H9 (cell line): ENCODE results near the gene LIG4. TPM values are rescaled to one million over a fixed set of nuclear protein-coding genes. Genes with fewer than 3 reads are reported as not detected.

Source experiments
- DNase-seq: peaks from one replicate; pipeline ENCODE4 v3.0.0-alpha.2; 2017
- H2AFZ ChIP-seq: one replicate; pipeline ENCODE4 v1.6.1; 2013; ENCODE audit warnings: mild to moderate bottlenecking, low read length, control low read depth, moderate library complexity
- H2AK5ac ChIP-seq: 2 replicates; pipeline ENCODE4 v1.6.1; 2013; ENCODE audit warnings: low read length, control low read depth, mixed read lengths; ENCODE audit not compliant: insufficient read length
- H2BK120ac ChIP-seq: one replicate; pipeline ENCODE4 v1.6.1; 2013; ENCODE audit warnings: low read depth, mild to moderate bottlenecking, low read length, control low read depth, inconsistent platforms; ENCODE audit not compliant: poor library complexity, severe bottlenecking
- H2BK12ac ChIP-seq: 2 replicates; pipeline ENCODE4 v1.6.1; 2013; ENCODE audit warnings: low read length, control low read depth, mixed read lengths, low read depth; ENCODE audit not compliant: insufficient read length
- H2BK15ac ChIP-seq: 2 replicates; pipeline ENCODE4 v1.6.1; 2013; ENCODE audit warnings: low read depth, low read length, control low read depth
- H2BK20ac ChIP-seq: one replicate; pipeline ENCODE4 v1.6.1; 2013; ENCODE audit warnings: low read depth, mild to moderate bottlenecking, low read length, control low read depth, inconsistent platforms; ENCODE audit not compliant: poor library complexity, severe bottlenecking
- H2BK5ac ChIP-seq: 2 replicates; pipeline ENCODE4 v1.6.1; 2013; ENCODE audit warnings: low read length, control low read depth, mixed read lengths; ENCODE audit not compliant: insufficient read length
- H3K14ac ChIP-seq: 2 replicates; pipeline ENCODE4 v1.6.1; 2013; ENCODE audit warnings: low read length, control low read depth; ENCODE audit not compliant: insufficient read depth
- H3K18ac ChIP-seq: 2 replicates; pipeline ENCODE4 v1.6.1; 2013; ENCODE audit warnings: low read depth, mild to moderate bottlenecking, mixed read lengths, low read length, control low read depth; ENCODE audit not compliant: insufficient read length
- H3K23ac ChIP-seq: 2 replicates; pipeline ENCODE4 v1.6.1; 2013; ENCODE audit warnings: low read length, control low read depth, mixed read lengths, low read depth; ENCODE audit not compliant: insufficient read length
- H3K23me2 ChIP-seq: 2 replicates; pipeline ENCODE4 v1.6.1; 2013; ENCODE audit warnings: low read depth, mild to moderate bottlenecking, mixed read lengths, low read length, control low read depth; ENCODE audit not compliant: insufficient read length, poor library complexity, severe bottlenecking
- H3K27ac ChIP-seq: 2 replicates; pipeline ENCODE4 v1.5.1; 2013; ENCODE audit warnings: low read length, control low read depth, mixed read lengths, low read depth; ENCODE audit not compliant: insufficient read length
- H3K27me3 ChIP-seq: 2 replicates; pipeline ENCODE4 v1.6.1; 2013; ENCODE audit warnings: low read length, control low read depth, inconsistent platforms; ENCODE audit not compliant: insufficient read depth
- H3K4ac ChIP-seq: 2 replicates; pipeline ENCODE4 v1.6.1; 2013; ENCODE audit warnings: low read depth, mild to moderate bottlenecking, control low read depth, inconsistent platforms, low read length, moderate library complexity
- H3K4me1 ChIP-seq: 2 replicates; pipeline ENCODE4 v1.6.1; 2013; ENCODE audit warnings: low read length, control low read depth, inconsistent platforms; ENCODE audit not compliant: insufficient read depth
- H3K4me2 ChIP-seq: 2 replicates; pipeline ENCODE4 v1.6.1; 2013; ENCODE audit warnings: low read length, control low read depth, mixed read lengths; ENCODE audit not compliant: insufficient read length, insufficient read depth
- H3K56ac ChIP-seq: 2 replicates; pipeline ENCODE4 v1.6.1; 2013; ENCODE audit warnings: low read depth, mild to moderate bottlenecking, mixed read lengths, low read length, control low read depth; ENCODE audit not compliant: insufficient read length
- H3K79me1 ChIP-seq: 2 replicates; pipeline ENCODE4 v1.6.1; 2013; ENCODE audit warnings: low read depth, mild to moderate bottlenecking, moderate library complexity, low read length, control low read depth, inconsistent platforms; ENCODE audit not compliant: insufficient read depth, poor library complexity, severe bottlenecking
- H3K79me2 ChIP-seq: 2 replicates; pipeline ENCODE4 v1.6.1; 2013; ENCODE audit warnings: low read length, control low read depth, inconsistent platforms; ENCODE audit not compliant: insufficient read depth
- H3K9ac ChIP-seq: 2 replicates; pipeline ENCODE4 v1.6.1; 2013; ENCODE audit warnings: low read length, control low read depth, mixed read lengths; ENCODE audit not compliant: insufficient read length; ENCODE audit errors: extremely low read depth
- H3K9me3 ChIP-seq: one replicate; pipeline ENCODE4 v1.6.1; 2013; ENCODE audit warnings: low read depth, low read length, inconsistent platforms; ENCODE audit not compliant: control insufficient read depth
- H3T11ph ChIP-seq: one replicate; pipeline ENCODE4 v1.6.1; 2013; ENCODE audit warnings: mild to moderate bottlenecking, low read length, control low read depth, inconsistent platforms
- H4K20me1 ChIP-seq: one replicate; pipeline ENCODE4 v1.6.1; 2013; ENCODE audit not compliant: control insufficient read depth, insufficient read length, insufficient read depth
- H4K5ac ChIP-seq: 2 replicates; pipeline ENCODE4 v1.6.1; 2013; ENCODE audit warnings: low read depth, mild to moderate bottlenecking, mixed read lengths, low read length, control low read depth; ENCODE audit not compliant: insufficient read length
- H4K8ac ChIP-seq: replicated peaks from 2 replicates; pipeline ENCODE4 v1.6.1; 2013; ENCODE audit warnings: low read length, control low read depth, mixed read lengths, low read depth; ENCODE audit not compliant: insufficient read length
- H4K91ac ChIP-seq: 2 replicates; pipeline ENCODE4 v1.6.1; 2013; ENCODE audit warnings: low read depth, mild to moderate bottlenecking, moderate library complexity, mixed read lengths, low read length, control low read depth; ENCODE audit not compliant: insufficient read length
- H3K27ac Mint-ChIP-seq, 3 experiments: 2 replicates in 2 of 3; 3 replicates in 1 of 3; pipeline ENCODE4 v1.8.0; 2020 to 2021; ENCODE audit warnings: mixed read lengths in 3 of 3, mild to moderate bottlenecking in 1 of 3, moderate library complexity in 1 of 3
- H3K27me3 Mint-ChIP-seq: 2 replicates; pipeline ENCODE4 v1.8.0; 2021; ENCODE audit warnings: low read depth, mild to moderate bottlenecking, moderate library complexity, mixed read lengths
- H3K36me3 Mint-ChIP-seq, 3 experiments: 2 replicates in 2 of 3; 3 replicates in 1 of 3; pipeline ENCODE4 v1.8.0; 2020 to 2021; ENCODE audit warnings: low read depth in 3 of 3, mixed read lengths in 3 of 3; ENCODE audit not compliant: insufficient read depth in 1 of 3
- H3K4me1 Mint-ChIP-seq, 2 experiments: 2 replicates each; pipeline ENCODE4 v1.8.0; 2020; ENCODE audit warnings: mixed read lengths in 2 of 2
- H3K4me3 Mint-ChIP-seq, 2 experiments: 2 replicates in 1 of 2; 3 replicates in 1 of 2; pipeline ENCODE4 v1.8.0; 2020 to 2021; ENCODE audit warnings: mild to moderate bottlenecking in 2 of 2, mixed read lengths in 2 of 2, moderate library complexity in 1 of 2
- H3K9me3 Mint-ChIP-seq, 2 experiments: 2 replicates in 1 of 2; 3 replicates in 1 of 2; pipeline ENCODE4 v1.8.0; 2020; ENCODE audit warnings: mild to moderate bottlenecking in 2 of 2, mixed read lengths in 2 of 2, moderate library complexity in 1 of 2
- WGBS: extraction: QIAGEN DNeasy Blood & Tissue Kit; methylation state at CpG from one replicate; pipeline ENCODE4 v1.1.7; 2013; ENCODE audit warnings: missing lambda C conversion rate, low lambda C conversion rate, mixed read lengths; ENCODE audit not compliant: insufficient read length; ENCODE audit errors: extremely low coverage; 5-methylcytosine and 5-hydroxymethylcytosine counted together
- total RNA-seq: library from RNA; stranded (reverse); gene quantifications from 2 replicates; pipeline ENCODE4 v1.2.1, GENCODE V29; 2021
- TF ChIP-seq, protein P1 (sequence below): fragments of 200-600 bp; sonication (generic); conservative IDR thresholded peaks from 3 replicates; pipeline ENCODE4 v1.8.0; 2021; ENCODE audit warnings: antibody characterized with exemption, mild to moderate bottlenecking

LIG4 gene
- total RNA-seq, 1 experiment from 2014 or later: 5.6 TPM

DNA sequence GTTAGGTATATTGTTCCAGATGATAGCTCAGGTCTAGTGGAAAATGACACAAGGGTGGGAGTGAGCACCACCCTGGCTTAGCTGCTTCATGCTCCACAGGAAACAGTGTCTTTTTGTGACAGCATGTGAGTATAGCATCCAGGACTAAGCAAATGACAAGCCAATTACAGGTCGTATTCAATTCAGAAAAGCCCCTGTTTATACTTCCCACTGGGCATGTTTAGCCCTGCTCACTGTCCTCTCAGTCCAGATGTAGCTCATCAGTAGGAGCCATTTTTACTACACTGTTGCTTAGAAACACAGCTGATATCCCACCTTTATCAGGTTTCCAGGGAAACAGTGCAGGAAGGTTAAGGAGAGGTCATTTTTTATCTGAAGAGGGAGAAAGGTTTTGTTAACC, 10.8 kb upstream of the LIG4 start:
- H3K14ac ChIP-seq: no peak overlapping the region
- H3K23me2 ChIP-seq: no peaks in the 10 kb centered on the region
- H3K27ac Mint-ChIP-seq: peak overlapping the region in 1 of 3 experiments; percentile 54; a peak in 1 of 7 replicates
- no peak overlapping the region for H3T11ph ChIP-seq
- H3K4me1 ChIP-seq: no peaks in the 10 kb centered on the region
- H2BK120ac ChIP-seq: no peak overlapping the region
- WGBS: no CpG with 5 or more reads among the region's 1 CpG
- no peak overlapping the region for H4K8ac ChIP-seq
- H3K4me3 Mint-ChIP-seq: no peak overlapping the region
- no peak overlapping the region for H2BK5ac ChIP-seq
- H3K4ac ChIP-seq: no peak overlapping the region
- peaks cover 0 to 5% (median 0%) of the 10 kb centered on the region in 3 experiments; a peak in 2 of 7 replicates for H3K36me3 Mint-ChIP-seq
- no peak overlapping the region for H3K56ac ChIP-seq
- TF ChIP-seq, protein P1, sequence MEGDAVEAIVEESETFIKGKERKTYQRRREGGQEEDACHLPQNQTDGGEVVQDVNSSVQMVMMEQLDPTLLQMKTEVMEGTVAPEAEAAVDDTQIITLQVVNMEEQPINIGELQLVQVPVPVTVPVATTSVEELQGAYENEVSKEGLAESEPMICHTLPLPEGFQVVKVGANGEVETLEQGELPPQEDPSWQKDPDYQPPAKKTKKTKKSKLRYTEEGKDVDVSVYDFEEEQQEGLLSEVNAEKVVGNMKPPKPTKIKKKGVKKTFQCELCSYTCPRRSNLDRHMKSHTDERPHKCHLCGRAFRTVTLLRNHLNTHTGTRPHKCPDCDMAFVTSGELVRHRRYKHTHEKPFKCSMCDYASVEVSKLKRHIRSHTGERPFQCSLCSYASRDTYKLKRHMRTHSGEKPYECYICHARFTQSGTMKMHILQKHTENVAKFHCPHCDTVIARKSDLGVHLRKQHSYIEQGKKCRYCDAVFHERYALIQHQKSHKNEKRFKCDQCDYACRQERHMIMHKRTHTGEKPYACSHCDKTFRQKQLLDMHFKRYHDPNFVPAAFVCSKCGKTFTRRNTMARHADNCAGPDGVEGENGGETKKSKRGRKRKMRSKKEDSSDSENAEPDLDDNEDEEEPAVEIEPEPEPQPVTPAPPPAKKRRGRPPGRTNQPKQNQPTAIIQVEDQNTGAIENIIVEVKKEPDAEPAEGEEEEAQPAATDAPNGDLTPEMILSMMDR: no peak
- H3K79me1 ChIP-seq: peaks cover under 1% of the 10 kb centered on the region
- H3K27ac ChIP-seq: no peak overlapping the region
- no peak overlapping the region for H3K23ac ChIP-seq
- no peak for DNase-seq
- H2AFZ ChIP-seq: no peak overlapping the region
- H2BK12ac ChIP-seq: no peak overlapping the region
- H3K4me1 Mint-ChIP-seq: peaks cover 0 to 2% of the 10 kb centered on the region in 2 experiments; a peak in 1 of 4 replicates
- no peaks in the 10 kb centered on the region for H4K20me1 ChIP-seq
- H2BK20ac ChIP-seq: no peak overlapping the region
- no peak overlapping the region for H2AK5ac ChIP-seq
- no peaks in the 10 kb centered on the region for H3K9me3 Mint-ChIP-seq
- H3K27me3 Mint-ChIP-seq: no peaks in the 10 kb centered on the region
- no peak overlapping the region for H4K91ac ChIP-seq
- no peak overlapping the region for H3K9ac ChIP-seq
- no peak overlapping the region for H3K18ac ChIP-seq
- peaks cover 2% of the 10 kb centered on the region; the same call in 1 of the 2 replicates for H3K79me2 ChIP-seq
- no peaks in the 10 kb centered on the region for H3K27me3 ChIP-seq
- no peak overlapping the region for H2BK15ac ChIP-seq
- H3K9me3 ChIP-seq: no peaks in the 10 kb centered on the region
- H3K4me2 ChIP-seq: no peak overlapping the region
- no peak overlapping the region for H4K5ac ChIP-seq
